Testis (tissue), 3 donors: Measurements from ENCODE around the gene HKDC1. TPM values are rescaled to one million over a fixed set of nuclear protein-coding genes. Genes with fewer than 3 reads are reported as not detected.

Experiments used
- DNase-seq: peaks from one replicate; pipeline ENCODE4 v3.0.0-alpha.2; 2019
- H3K27ac ChIP-seq, 2 donors: fragments of 200-600 bp; sonication (generic); one replicate each; pipeline ENCODE4 v1.5.1; 2019
- H3K27me3 ChIP-seq: fragments of 200-600 bp; sonication (generic); one replicate; pipeline ENCODE4 v1.5.1; 2019
- H3K36me3 ChIP-seq: fragments of 200-600 bp; sonication (generic); one replicate; pipeline ENCODE4 v1.5.1; 2017; ENCODE audit warnings: low read depth; ENCODE audit errors: missing control alignments
- H3K4me1 ChIP-seq: fragments of 200-600 bp; sonication (generic); one replicate; pipeline ENCODE4 v1.5.1; 2019
- H3K4me3 ChIP-seq, 2 donors: fragments of 200-600 bp; sonication (generic); one replicate each; pipeline ENCODE4 v1.5.1; 2017 to 2019
- H3K9me3 ChIP-seq: fragments of 200-600 bp; sonication (generic); one replicate; pipeline ENCODE4 v1.5.1; 2017
- CTCF ChIP-seq, 3 experiments: fragments of 450-650 bp in 2 of 3; fragments of 200-600 bp in 1 of 3; sonication (generic) in 1 of 3; IDR thresholded peaks; one replicate each; pipeline ENCODE4 v1.5.1; 2016 to 2019; ENCODE audit warnings: antibody characterized with exemption in 3 of 3, mild to moderate bottlenecking in 2 of 3, moderate library complexity in 1 of 3
- POLR2A ChIP-seq: fragments of 450-650 bp; IDR thresholded peaks from one replicate; pipeline ENCODE4 v1.6.1; 2017; ENCODE audit warnings: antibody characterized with exemption, mild to moderate bottlenecking, moderate library complexity
- WGBS, 2 donors: methylation state at CpG; one replicate each; pipeline ENCODE4 v1.1.5; 2018; 5-methylcytosine and 5-hydroxymethylcytosine counted together
- intact Hi-C: fragments of 100-400 bp; cut with DNase I; formaldehyde crosslinking; loops from one replicate; pipeline ENCODE4 v1.15.1; 2023; ENCODE audit warnings: low total_unique reads
- polyA plus RNA-seq: library from polyadenylated mRNA; stranded (reverse); fragments of 350-450 nt; fragmentation: Illumina TruSeq; extraction: RNeasy Lipid Tissue Mini Kit (QIAGEN cat#74804); gene quantifications from one replicate; pipeline ENCODE4 v1.2.3, GENCODE V29; 2014; ENCODE audit warnings: low read depth, low replicate concordance; ENCODE audit not compliant: insufficient read depth
- total RNA-seq, 2 donors: library from RNA; depleted of rRNA; stranded (reverse); fragments of >200 nt; gene quantifications; one replicate each; pipeline ENCODE4 v1.2.3, GENCODE V29; 2016

Gene HKDC1
- total and polyA plus RNA-seq, 3 donors from 2014 or later: 1.9 to 5.4 (median 4.4) TPM

GRCh38 chr10:69186524-69186923 is 33.6 kb upstream of the HKDC1 start:
- intact Hi-C loops: no loop called here

GRCh38 chr10:69201045-69201444 is 19.1 kb upstream of the HKDC1 start:
- Histone ChIP-seq H3K27ac (no peak overlapping the region), H3K9me3 (no peaks in the 10 kb centered on the region), H3K4me1 (no peaks in the 10 kb centered on the region), H3K36me3 (no peaks in the 10 kb centered on the region), H3K27me3 (no peaks in the 10 kb centered on the region), H3K4me3 (no peak overlapping the region)
- 77 to 78% methylated on average over 2 of the region's 2 CpGs for WGBS, 2 donors
- TF ChIP-seq CTCF (IDR thresholded peaks at IDR 0.05) (no peak), POLR2A (no peak)
- DNase-seq: no peak
- intact Hi-C loops: no loop called here

More at GRCh38 chr10:69186524-69186923, 33.6 kb upstream of the HKDC1 start:
- H3K4me1 ChIP-seq: peaks cover under 1% of the 10 kb centered on the region
- no peak for DNase-seq
- 81 to 92% methylated on average over 1 of the region's 1 CpG for WGBS, 2 donors
- no peak overlapping the region for H3K27ac ChIP-seq
- no peaks in the 10 kb centered on the region for H3K27me3 ChIP-seq
- no peaks in the 10 kb centered on the region for H3K9me3 ChIP-seq
- no peak overlapping the region for H3K4me3 ChIP-seq
- TF ChIP-seq CTCF (IDR thresholded peaks at IDR 0.05): no peak
- TF ChIP-seq POLR2A: no peak
- H3K36me3 ChIP-seq: no peaks in the 10 kb centered on the region

GRCh38 chr10:69202332-69202731 is 17.8 kb upstream of the HKDC1 start:
- no peaks in the 10 kb centered on the region for H3K36me3 ChIP-seq
- H3K27me3 ChIP-seq: no peaks in the 10 kb centered on the region
- TF ChIP-seq POLR2A (no peak), CTCF (IDR thresholded peaks at IDR 0.05) (no peak)
- 89 to 92% methylated on average over 1 of the region's 1 CpG for WGBS, 2 donors
- H3K4me1 ChIP-seq: no peaks in the 10 kb centered on the region
- H3K4me3 ChIP-seq: no peak overlapping the region
- DNase-seq: no peak
- intact Hi-C loops: no loop called here
- no peaks in the 10 kb centered on the region for H3K9me3 ChIP-seq
- no peak overlapping the region for H3K27ac ChIP-seq

- intact Hi-C loops: no loop called here
- H3K36me3 ChIP-seq: no peaks in the 10 kb centered on the region
- DNase-seq: no peak
- H3K27me3 ChIP-seq: no peaks in the 10 kb centered on the region
- no peaks in the 10 kb centered on the region for H3K4me1 ChIP-seq
- no peak overlapping the region for H3K4me3 ChIP-seq
- TF ChIP-seq POLR2A: no peak
- no peak for TF ChIP-seq CTCF (IDR thresholded peaks at IDR 0.05)
- 74 to 85% methylated on average over 6 of the region's 6 CpGs for WGBS, 2 donors
- H3K9me3 ChIP-seq: no peaks in the 10 kb centered on the region
- no peak overlapping the region for H3K27ac ChIP-seq
Observed at GRCh38 chr10:69208761-69209160, 11.4 kb upstream of the HKDC1 start.

- H3K27ac ChIP-seq: no peak overlapping the region
- intact Hi-C loops: no loop called here
- H3K4me3 ChIP-seq: no peak overlapping the region
- WGBS, 2 donors: 77 to 85% methylated on average over 3 of the region's 3 CpGs
- DNase-seq: no peak
- no peak for TF ChIP-seq POLR2A
- TF ChIP-seq CTCF (IDR thresholded peaks at IDR 0.05): no peak
- H3K27me3 ChIP-seq: no peaks in the 10 kb centered on the region
- no peaks in the 10 kb centered on the region for H3K4me1 ChIP-seq
- no peaks in the 10 kb centered on the region for H3K36me3 ChIP-seq
- no peaks in the 10 kb centered on the region for H3K9me3 ChIP-seq
Observed at GRCh38 chr10:69209787-69210484, 10.2 kb upstream of the HKDC1 start.
